Fibroblast of the aortic adventitia (primary cell): ENCODE measurements around the gene AADAT. TPM values are rescaled to one million over a fixed set of nuclear protein-coding genes. Genes with fewer than 3 reads are reported as not detected.

Experiments
- DNase-seq: peaks from one replicate; pipeline ENCODE4 v3.0.0-alpha.2; 2010; ENCODE audit warnings: low read depth
- H3K4me3 ChIP-seq: 2 replicates; pipeline ENCODE4 v1.5.1; 2011; ENCODE audit warnings: low read depth, mild to moderate bottlenecking, control low read depth, low read length, moderate library complexity
- small RNA-seq: library from RNA; depleted of rRNA; stranded (forward); fragments of <200 nt; gene quantifications from one replicate; pipeline ENCODE3, GENCODE V24; 2012
- total RNA-seq: library from RNA; depleted of rRNA; stranded (reverse); fragments of >200 nt; gene quantifications from 2 replicates; pipeline ENCODE4 v1.2.3, GENCODE V29; 2012; ENCODE audit warnings: low replicate concordance
- TF ChIP-seq, protein P1 (sequence below): IDR thresholded peaks from 2 replicates; pipeline ENCODE4 v1.5.1; 2011; ENCODE audit warnings: mild to moderate bottlenecking, low read length, control low read depth, inconsistent platforms; ENCODE audit not compliant: insufficient read depth

Gene AADAT
- total RNA-seq, 1 donor: 6.2 TPM

GRCh38 chr4:170012629-170012958 is 77.2 kb downstream of the AADAT start:
- H3K4me3 ChIP-seq: no peak overlapping the region
- no peak for DNase-seq
- TF ChIP-seq, protein P1, sequence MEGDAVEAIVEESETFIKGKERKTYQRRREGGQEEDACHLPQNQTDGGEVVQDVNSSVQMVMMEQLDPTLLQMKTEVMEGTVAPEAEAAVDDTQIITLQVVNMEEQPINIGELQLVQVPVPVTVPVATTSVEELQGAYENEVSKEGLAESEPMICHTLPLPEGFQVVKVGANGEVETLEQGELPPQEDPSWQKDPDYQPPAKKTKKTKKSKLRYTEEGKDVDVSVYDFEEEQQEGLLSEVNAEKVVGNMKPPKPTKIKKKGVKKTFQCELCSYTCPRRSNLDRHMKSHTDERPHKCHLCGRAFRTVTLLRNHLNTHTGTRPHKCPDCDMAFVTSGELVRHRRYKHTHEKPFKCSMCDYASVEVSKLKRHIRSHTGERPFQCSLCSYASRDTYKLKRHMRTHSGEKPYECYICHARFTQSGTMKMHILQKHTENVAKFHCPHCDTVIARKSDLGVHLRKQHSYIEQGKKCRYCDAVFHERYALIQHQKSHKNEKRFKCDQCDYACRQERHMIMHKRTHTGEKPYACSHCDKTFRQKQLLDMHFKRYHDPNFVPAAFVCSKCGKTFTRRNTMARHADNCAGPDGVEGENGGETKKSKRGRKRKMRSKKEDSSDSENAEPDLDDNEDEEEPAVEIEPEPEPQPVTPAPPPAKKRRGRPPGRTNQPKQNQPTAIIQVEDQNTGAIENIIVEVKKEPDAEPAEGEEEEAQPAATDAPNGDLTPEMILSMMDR: no peak

DNA sequence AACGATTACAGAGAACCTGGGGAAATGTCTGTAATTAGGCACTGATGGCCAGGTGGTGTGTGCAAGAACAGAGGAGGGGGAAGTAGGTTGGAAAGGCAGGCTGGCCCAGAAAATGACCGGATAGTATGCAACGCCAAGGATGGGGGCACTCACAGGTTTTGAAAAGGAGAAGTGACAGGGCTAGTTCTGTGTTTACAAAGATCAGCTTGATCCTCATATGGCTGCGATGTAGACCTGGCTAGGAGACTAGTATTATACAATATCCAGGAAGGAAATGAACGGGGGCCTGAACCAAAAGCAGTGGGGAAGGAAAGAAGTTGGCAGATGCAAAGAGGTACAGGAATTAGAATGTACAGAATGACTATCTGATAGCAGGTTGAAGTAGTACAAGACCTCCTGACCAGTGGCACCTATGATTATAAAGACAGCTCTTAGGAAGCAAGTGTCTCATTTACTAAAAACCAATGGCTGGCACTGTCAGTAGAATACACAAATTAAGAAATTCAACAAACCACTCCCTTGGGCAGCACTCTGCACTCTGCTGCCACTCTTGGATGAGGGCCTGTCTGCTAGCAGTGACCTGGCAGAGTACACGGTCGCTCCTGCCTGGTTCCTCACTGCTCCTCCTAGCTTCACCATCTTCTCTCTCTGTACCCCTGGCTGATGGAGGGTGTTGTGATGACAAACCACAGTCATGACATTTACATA is 77.7 kb downstream of the AADAT start:
- no peak overlapping the region for H3K4me3 ChIP-seq
- no peak for DNase-seq
- TF ChIP-seq, protein P1: no peak

Small RNAs within 50 kb of the gene (small RNA-seq; reads per million reads assigned to genes)
- not detected for gene APOBEC3AP1

Other genes with a start within 250 kb of the AADAT start
- gene MFAP3L, start 63.6 kb downstream of the AADAT start, total RNA-seq: 0.82 and 3.3 TPM in 2 replicates